ENCODE data around the gene AVPR2. TPM values are rescaled to one million over a fixed set of nuclear protein-coding genes. Genes with fewer than 3 reads are reported as not detected.
A peak's percentile ranks its signal among the peaks of the same experiment; 100 is the strongest.

The AVPR2 gene
- not detected in 2 replicates for total RNA-seq

GRCh38 chrX:153903991-153904957 lies at the start of gene AVPR2:
AVPR2 (plus strand) TSS chrX:153904673; CDS start chrX:153905146, 473 bp downstream.
- intact Hi-C loops (cut with micrococcal nuclease) = no loop called here
- Mint-ChIP-seq H3K27ac (peak within 1 kb of the TSS; percentile 58), H3K36me3 (ENCODE audit: low read depth) (no peaks in the 10 kb centered on the region), H3K4me3 (ENCODE audit: low read depth) (no peak within 1 kb of the TSS), H3K27me3 (ENCODE audit: low read depth) (no peaks in the 10 kb centered on the region), H3K4me1 (ENCODE audit: low read depth) (peaks cover 23% of the 10 kb centered on the region), H3K9me3 (no peaks in the 10 kb centered on the region)
- DNase-seq (ENCODE audit: low spot score) = no peak

- H3K27me3 Mint-ChIP-seq (ENCODE audit: low read depth) = peaks cover 16% of the 10 kb centered on the region
- H3K4me1 Mint-ChIP-seq (ENCODE audit: low read depth) = no peaks in the 10 kb centered on the region
- no peak for DNase-seq (ENCODE audit: low spot score)
- no peaks in the 10 kb centered on the region for H3K36me3 Mint-ChIP-seq (ENCODE audit: low read depth)
- intact Hi-C loops (cut with micrococcal nuclease) = no loop called here
- H3K4me3 Mint-ChIP-seq (ENCODE audit: low read depth) = no peak overlapping the region
- H3K9me3 Mint-ChIP-seq = no peaks in the 10 kb centered on the region
- H3K27ac Mint-ChIP-seq = no peak overlapping the region
These were observed 49.8 kb upstream of the AVPR2 start for GRCh38 chrX:153854702-153855101.

GRCh38 chrX:153857348-153857903 lies 47.0 kb upstream of the AVPR2 start:
- no peak overlapping the region for H3K27ac Mint-ChIP-seq
- H3K9me3 Mint-ChIP-seq = no peaks in the 10 kb centered on the region
- H3K4me1 Mint-ChIP-seq (ENCODE audit: low read depth) = no peaks in the 10 kb centered on the region
- DNase-seq (ENCODE audit: low spot score) = no peak
- H3K4me3 Mint-ChIP-seq (ENCODE audit: low read depth) = no peak overlapping the region
- intact Hi-C loops (cut with micrococcal nuclease) = no loop called here
- H3K36me3 Mint-ChIP-seq (ENCODE audit: low read depth) = no peaks in the 10 kb centered on the region
- H3K27me3 Mint-ChIP-seq (ENCODE audit: low read depth) = peaks cover 5% of the 10 kb centered on the region

- Mint-ChIP-seq H3K4me1 (ENCODE audit: low read depth) (no peaks in the 10 kb centered on the region), H3K27ac (no peak overlapping the region), H3K36me3 (ENCODE audit: low read depth) (no peaks in the 10 kb centered on the region), H3K4me3 (ENCODE audit: low read depth) (no peak overlapping the region), H3K27me3 (ENCODE audit: low read depth) (peaks cover 3% of the 10 kb centered on the region), H3K9me3 (no peaks in the 10 kb centered on the region)
- intact Hi-C loops (cut with micrococcal nuclease) = no loop called here
- no peak for DNase-seq (ENCODE audit: low spot score)
These were observed 43.3 kb upstream of the AVPR2 start for GRCh38 chrX:153861151-153861550.

- no peak for DNase-seq (ENCODE audit: low spot score)
- H3K4me3 Mint-ChIP-seq (ENCODE audit: low read depth) = no peak overlapping the region
- no peaks in the 10 kb centered on the region for H3K9me3 Mint-ChIP-seq
- H3K4me1 Mint-ChIP-seq (ENCODE audit: low read depth) = no peaks in the 10 kb centered on the region
- intact Hi-C loops (cut with micrococcal nuclease) = no loop called here
- H3K27ac Mint-ChIP-seq = no peak overlapping the region
- peaks cover 3% of the 10 kb centered on the region for H3K27me3 Mint-ChIP-seq (ENCODE audit: low read depth)
- H3K36me3 Mint-ChIP-seq (ENCODE audit: low read depth) = no peaks in the 10 kb centered on the region
These were observed 42.7 kb upstream of the AVPR2 start for GRCh38 chrX:153861733-153862310.

GRCh38 chrX:153862369-153863250 lies 41.9 kb upstream of the AVPR2 start:
- Mint-ChIP-seq H3K4me1 (ENCODE audit: low read depth) (no peaks in the 10 kb centered on the region), H3K27me3 (ENCODE audit: low read depth) (peaks cover 3% of the 10 kb centered on the region), H3K36me3 (ENCODE audit: low read depth) (no peaks in the 10 kb centered on the region), H3K9me3 (no peaks in the 10 kb centered on the region), H3K4me3 (ENCODE audit: low read depth) (no peak overlapping the region), H3K27ac (no peak overlapping the region)
- intact Hi-C loops (cut with micrococcal nuclease) = no loop called here
- DNase-seq (ENCODE audit: low spot score) = no peak

- H3K4me1 Mint-ChIP-seq (ENCODE audit: low read depth) = no peaks in the 10 kb centered on the region
- no peaks in the 10 kb centered on the region for H3K36me3 Mint-ChIP-seq (ENCODE audit: low read depth)
- H3K9me3 Mint-ChIP-seq = no peaks in the 10 kb centered on the region
- no peak overlapping the region for H3K4me3 Mint-ChIP-seq (ENCODE audit: low read depth)
- H3K27me3 Mint-ChIP-seq (ENCODE audit: low read depth) = peaks cover 3% of the 10 kb centered on the region
- DNase-seq (ENCODE audit: low spot score) = no peak
- intact Hi-C loops (cut with micrococcal nuclease) = no loop called here
- H3K27ac Mint-ChIP-seq = no peak overlapping the region
These were observed 41.1 kb upstream of the AVPR2 start for GRCh38 chrX:153863251-153863991.

- Mint-ChIP-seq H3K27ac (no peak overlapping the region), H3K9me3 (no peaks in the 10 kb centered on the region), H3K27me3 (ENCODE audit: low read depth) (peaks cover 3% of the 10 kb centered on the region)
These were observed 40.4 kb upstream of the AVPR2 start for GRCh38 chrX:153864101-153864500.

GRCh38 chrX:153864561-153865320 lies 39.7 kb upstream of the AVPR2 start:
- Mint-ChIP-seq H3K4me1 (ENCODE audit: low read depth) (no peaks in the 10 kb centered on the region), H3K4me3 (ENCODE audit: low read depth) (no peak overlapping the region), H3K9me3 (no peaks in the 10 kb centered on the region), H3K27ac (no peak overlapping the region), H3K36me3 (ENCODE audit: low read depth) (no peaks in the 10 kb centered on the region), H3K27me3 (ENCODE audit: low read depth) (no peaks in the 10 kb centered on the region)
- DNase-seq (ENCODE audit: low spot score) = no peak
- intact Hi-C loops (cut with micrococcal nuclease) = no loop called here

More at GRCh38 chrX:153864101-153864500, 40.4 kb upstream of the AVPR2 start:
- no peaks in the 10 kb centered on the region for H3K4me1 Mint-ChIP-seq (ENCODE audit: low read depth)
- DNase-seq (ENCODE audit: low spot score) = no peak
- intact Hi-C loops (cut with micrococcal nuclease) = no loop called here
- no peak overlapping the region for H3K4me3 Mint-ChIP-seq (ENCODE audit: low read depth)
- H3K36me3 Mint-ChIP-seq (ENCODE audit: low read depth) = no peaks in the 10 kb centered on the region

- H3K27me3 Mint-ChIP-seq (ENCODE audit: low read depth) = no peaks in the 10 kb centered on the region
- no peak for DNase-seq (ENCODE audit: low spot score)
- no peak overlapping the region for H3K4me3 Mint-ChIP-seq (ENCODE audit: low read depth)
- H3K36me3 Mint-ChIP-seq (ENCODE audit: low read depth) = no peaks in the 10 kb centered on the region
- intact Hi-C loops (cut with micrococcal nuclease) = no loop called here
- H3K27ac Mint-ChIP-seq = no peak overlapping the region
- no peaks in the 10 kb centered on the region for H3K9me3 Mint-ChIP-seq
- H3K4me1 Mint-ChIP-seq (ENCODE audit: low read depth) = no peaks in the 10 kb centered on the region
These were observed 39.2 kb upstream of the AVPR2 start for GRCh38 chrX:153865321-153865580.

- H3K27ac Mint-ChIP-seq = no peak overlapping the region
- H3K4me3 Mint-ChIP-seq (ENCODE audit: low read depth) = no peak overlapping the region
- no peaks in the 10 kb centered on the region for H3K4me1 Mint-ChIP-seq (ENCODE audit: low read depth)
- DNase-seq (ENCODE audit: low spot score) = no peak
- intact Hi-C loops (cut with micrococcal nuclease) = no loop called here
- no peaks in the 10 kb centered on the region for H3K27me3 Mint-ChIP-seq (ENCODE audit: low read depth)
- no peaks in the 10 kb centered on the region for H3K36me3 Mint-ChIP-seq (ENCODE audit: low read depth)
- H3K9me3 Mint-ChIP-seq = no peaks in the 10 kb centered on the region
These were observed 38.8 kb upstream of the AVPR2 start for GRCh38 chrX:153865685-153866084.
